Keratinocyte (primary cell): Measurements from ENCODE around the gene SGO2. TPM values are rescaled to one million over a fixed set of nuclear protein-coding genes. Genes with fewer than 3 reads are reported as not detected.
A peak's percentile ranks its signal among the peaks of the same experiment; 100 is the strongest.

ENCODE experiments used
- DNase-seq: peaks from one replicate; pipeline ENCODE4 v3.0.0-alpha.2; 2011; ENCODE audit warnings: low read depth, missing footprints, low spot score
- FAIRE-seq: peaks from 2 replicates; lab custom pipeline; 2011; peaks lifted over from hg19 to GRCh38; lab: Jason Lieb, UNC
- H2AFZ ChIP-seq: 2 replicates; pipeline ENCODE4 v1.6.0; 2012; ENCODE audit warnings: low read length, control low read depth, inconsistent platforms; ENCODE audit not compliant: control insufficient read depth
- H3K27ac ChIP-seq: 2 replicates; pipeline ENCODE4 v1.5.1; 2011; ENCODE audit warnings: low read length; ENCODE audit not compliant: control insufficient read depth, insufficient read depth
- H3K27me3 ChIP-seq: 3 replicates; pipeline ENCODE4 v1.6.0; 2011; ENCODE audit warnings: low read length; ENCODE audit not compliant: control insufficient read depth, insufficient read depth; ENCODE audit errors: extremely low read depth
- H3K36me3 ChIP-seq, 2 experiments: 2 replicates in 1 of 2; 3 replicates in 1 of 2; pipeline ENCODE4 v1.5.1; 2011; ENCODE audit warnings: low read length in 2 of 2, mild to moderate bottlenecking in 1 of 2; ENCODE audit not compliant: control insufficient read depth in 2 of 2, insufficient read depth in 2 of 2; ENCODE audit errors: extremely low read depth in 1 of 2
- H3K4me1 ChIP-seq: 3 replicates; pipeline ENCODE4 v1.5.1; 2011; ENCODE audit warnings: low read length; ENCODE audit not compliant: control insufficient read depth, insufficient read depth; ENCODE audit errors: extremely low read depth
- H3K4me2 ChIP-seq: 3 replicates; pipeline ENCODE4 v1.6.0; 2011; ENCODE audit warnings: low read depth, low read length; ENCODE audit not compliant: control insufficient read depth, insufficient read depth; ENCODE audit errors: extremely low read depth
- H3K4me3 ChIP-seq, 3 experiments: fragments of 200-600 bp in 1 of 3; sonication (generic) in 1 of 3; 2 replicates in 2 of 3; 3 replicates in 1 of 3; pipeline ENCODE4 v1.5.1; 2011 to 2016; ENCODE audit warnings: low read length in 3 of 3, mild to moderate bottlenecking in 3 of 3, control low read depth in 2 of 3, inconsistent platforms in 1 of 3, low read depth in 1 of 3, mixed read lengths in 1 of 3, mixed run types in 1 of 3, moderate library complexity in 1 of 3; ENCODE audit not compliant: control insufficient read depth in 2 of 3, insufficient read depth in 2 of 3; ENCODE audit errors: extremely low read depth in 1 of 3
- H3K79me2 ChIP-seq: 2 replicates; pipeline ENCODE4 v1.6.0; 2012; ENCODE audit warnings: low read length; ENCODE audit not compliant: control insufficient read depth, insufficient read depth
- H3K9ac ChIP-seq: 3 replicates; pipeline ENCODE4 v1.6.0; 2011; ENCODE audit warnings: low read length; ENCODE audit not compliant: control insufficient read depth, insufficient read depth; ENCODE audit errors: extremely low read depth
- H3K9me1 ChIP-seq: 3 replicates; pipeline ENCODE4 v1.6.0; 2011; ENCODE audit warnings: low read length; ENCODE audit not compliant: control insufficient read depth, insufficient read depth; ENCODE audit errors: extremely low read depth
- H3K9me3 ChIP-seq: 2 replicates; pipeline ENCODE4 v1.5.1; 2012; ENCODE audit warnings: low read depth, low read length; ENCODE audit not compliant: control insufficient read depth
- H4K20me1 ChIP-seq: 3 replicates; pipeline ENCODE4 v1.6.0; 2011; ENCODE audit warnings: low read length; ENCODE audit not compliant: control insufficient read depth, insufficient read depth; ENCODE audit errors: extremely low read depth
- CTCF ChIP-seq, 3 experiments: IDR thresholded peaks in 1 of 3; conservative IDR thresholded peaks in 1 of 3; optimal IDR thresholded peaks in 1 of 3; 2 replicates in 2 of 3; 3 replicates in 1 of 3; pipeline versions ENCODE3 to v1.5.1; 2011; ENCODE audit warnings: low read length in 3 of 3, mild to moderate bottlenecking in 3 of 3, moderate library complexity in 2 of 3, control low read depth in 1 of 3, inconsistent platforms in 1 of 3; ENCODE audit not compliant: insufficient read depth in 2 of 3; ENCODE audit errors: extremely low read depth in 1 of 3
- EZH2 ChIP-seq: IDR thresholded peaks from one replicate; pipeline ENCODE4 v1.6.1; 2012; ENCODE audit warnings: inconsistent platforms, mild to moderate bottlenecking, low read length, moderate library complexity
- dilution Hi-C: fragments of 300-500 bp; cut with MboI; formaldehyde crosslinking; loops from one replicate; pipeline ENCODE4 v1.7.0; 2020; ENCODE audit warnings: low sequenced_read_pairs; ENCODE audit not compliant: extremely low pct_ligation_motif_present
- polyA plus RNA-seq, 5 experiments: library from polyadenylated mRNA; depleted of rRNA in 3 of 5; stranded (reverse) in 3 of 5; stranded (forward) in 1 of 5; unstranded in 1 of 5; fragments of >200 nt; gene quantifications; 1 replicate in 1 of 5; 2 replicates in 3 of 5; 3 replicates in 1 of 5; pipeline versions ENCODE4 v1.2.1 to v1.2.3, GENCODE V29; 2011 to 2012; ENCODE audit warnings: missing spikeins in 2 of 5, low read depth in 1 of 5, low replicate concordance in 1 of 5

The SGO2 gene
- polyA plus RNA-seq, 1 donor (not counting 4 experiments of a cell fraction or from before 2014, with no cell fraction given) = 8.6 TPM

GRCh38 chr2:200578778-200579177, 52.8 kb downstream of the SGO2 start:
- TF ChIP-seq CTCF (optimal IDR thresholded peaks at IDR 0.05 in 1 of 3, IDR thresholded peaks at IDR 0.05 in 1 of 3, conservative IDR thresholded peaks at IDR 0.05 in 1 of 3; ENCODE audit: extremely low read depth in 1 of 3, insufficient read depth in 2 of 3, low read length in 3 of 3) (peak; percentile 49 to 63 (median 50)), EZH2 (no peak)
- Histone ChIP-seq H3K36me3 (peaks cover 0 to 3% of the 10 kb centered on the region in 2 experiments), H3K4me3 (no peak overlapping the region), H3K27ac (no peak overlapping the region), H3K27me3 (no peaks in the 10 kb centered on the region), H3K79me2 (no peaks in the 10 kb centered on the region), H3K4me1 (no peaks in the 10 kb centered on the region), H3K9ac (no peak overlapping the region), H3K9me1 (no peaks in the 10 kb centered on the region), H3K9me3 (no peaks in the 10 kb centered on the region), H2AFZ (no peak overlapping the region), H3K4me2 (no peak overlapping the region), H4K20me1 (no peaks in the 10 kb centered on the region)
- FAIRE-seq (peak; percentile 66), DNase-seq (no peak)
- dilution Hi-C loops = no loop called here

- H3K9me3 ChIP-seq = no peaks in the 10 kb centered on the region
- H3K4me3 ChIP-seq = no peak overlapping the region
- no peak overlapping the region for H3K4me2 ChIP-seq
- H3K79me2 ChIP-seq = no peaks in the 10 kb centered on the region
- no peaks in the 10 kb centered on the region for H3K27me3 ChIP-seq
- FAIRE-seq (no peak), DNase-seq (no peak)
- no peak overlapping the region for H3K9ac ChIP-seq
- no peak overlapping the region for H3K27ac ChIP-seq
- no peak overlapping the region for H2AFZ ChIP-seq
- peaks cover 8% of the 10 kb centered on the region for H3K4me1 ChIP-seq
- H4K20me1 ChIP-seq = no peaks in the 10 kb centered on the region
- no peaks in the 10 kb centered on the region for H3K9me1 ChIP-seq
- TF ChIP-seq EZH2 (no peak), CTCF (optimal IDR thresholded peaks at IDR 0.05 in 1 of 3, IDR thresholded peaks at IDR 0.05 in 1 of 3, conservative IDR thresholded peaks at IDR 0.05 in 1 of 3; ENCODE audit: extremely low read depth in 1 of 3, insufficient read depth in 2 of 3, low read length in 3 of 3) (no peak)
- dilution Hi-C loops = no loop called here
- H3K36me3 ChIP-seq = no peaks in the 10 kb centered on the region
These were observed 58.6 kb downstream of the SGO2 start for GRCh38 chr2:200584639-200585038.
